GM21528 (cell line): ENCODE data around the gene NISCH.

Experiments used
- ATAC-seq: cut with Tn5 transposase; IDR thresholded peaks from one replicate; pipeline ENCODE4 v1.9.1; 2021; ENCODE audit warnings: mild to moderate bottlenecking, moderate library complexity; ENCODE audit not compliant: unreplicated experiment, low FRiP score

Gene NISCH

GRCh38 chr3:52446631-52447511 lies 8.5 kb upstream of the NISCH start:
- ATAC-seq, result no peak

DNA sequence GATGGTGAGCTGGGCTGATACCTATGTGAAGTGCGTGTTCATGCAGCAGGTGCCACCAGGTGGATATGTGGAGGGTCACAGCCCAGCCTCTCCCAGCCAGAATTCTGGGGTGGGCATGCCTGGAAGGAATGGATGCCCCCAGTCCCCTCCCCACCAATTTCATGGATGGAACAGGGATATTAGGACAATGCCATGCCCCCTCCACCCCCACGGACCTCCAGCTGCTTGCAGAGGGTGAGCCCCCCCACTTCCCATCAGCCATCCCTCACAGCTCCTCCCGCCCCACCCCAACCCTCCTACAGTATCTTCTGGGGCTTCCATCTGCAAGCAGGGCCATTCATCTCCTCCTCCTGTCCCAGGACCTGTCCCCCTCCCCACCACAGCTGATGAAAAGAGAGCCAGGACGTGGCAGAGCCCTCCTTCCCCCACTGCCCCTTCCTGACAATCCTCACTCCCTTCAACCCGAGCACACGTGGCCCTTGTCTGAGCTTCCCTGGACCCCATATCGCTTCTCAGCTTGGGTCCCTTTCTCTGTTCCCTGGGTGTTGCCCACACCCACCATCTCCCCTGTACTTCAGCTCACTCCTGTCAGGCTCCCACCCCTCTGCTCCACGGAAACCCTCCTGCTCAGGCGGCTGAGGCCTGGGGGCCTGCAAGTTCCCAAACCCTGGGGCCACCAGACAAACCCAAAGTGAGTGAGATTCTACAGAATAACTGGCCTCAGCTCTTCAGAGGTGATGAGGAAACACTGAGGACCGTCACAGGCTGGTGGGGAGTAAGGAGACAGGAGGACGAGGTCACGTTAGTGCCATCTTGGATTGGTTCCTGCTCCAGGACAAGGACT lies 7.7 kb upstream of the NISCH start:
- no peak for ATAC-seq

GRCh38 chr3:52450489-52451236 lies 4.7 kb upstream of the NISCH start:
- no peak for ATAC-seq

- ATAC-seq, result no peak
Measured at GRCh38 chr3:52451237-52452083, 3.9 kb upstream of the NISCH start.

DNA sequence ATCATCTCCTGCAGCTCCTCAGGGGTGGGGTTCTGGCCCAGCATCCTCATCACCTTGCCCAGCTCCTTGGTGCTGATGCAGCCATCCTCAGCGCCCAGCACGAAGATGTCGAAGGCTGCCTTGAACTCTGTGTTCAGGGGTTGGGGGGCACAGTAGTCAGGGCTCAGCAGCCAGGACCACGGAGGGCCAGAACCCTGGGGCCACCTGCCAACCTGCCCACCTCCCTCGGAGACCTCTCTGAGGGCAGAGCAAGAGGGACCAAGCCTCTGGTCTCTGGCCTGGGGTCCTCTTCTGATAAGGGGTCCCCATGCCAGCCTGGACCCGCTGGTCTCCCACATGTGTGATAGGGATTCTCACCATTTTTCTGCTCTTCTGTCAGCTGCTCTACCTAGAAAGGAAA lies 3.3 kb upstream of the NISCH start:
- ATAC-seq, result no peak

- ATAC-seq, result no peak
Measured at GRCh38 chr3:52452570-52453221, 2.7 kb upstream of the NISCH start.

GRCh38 chr3:52453496-52454249 lies 1.7 kb upstream of the NISCH start, which contains the start of gene TNNC1:
TNNC1 (minus strand) TSS chr3:52454041; CDS start chr3:52454015, 26 bp downstream.
- no peak for ATAC-seq

- ATAC-seq, result no peak
Measured at GRCh38 chr3:52454250-52454937, 1.0 kb upstream of the NISCH start.

- ATAC-seq, result no peak
Measured at GRCh38 chr3:52454938-52455282, 494 bp upstream of the NISCH start.

DNA sequence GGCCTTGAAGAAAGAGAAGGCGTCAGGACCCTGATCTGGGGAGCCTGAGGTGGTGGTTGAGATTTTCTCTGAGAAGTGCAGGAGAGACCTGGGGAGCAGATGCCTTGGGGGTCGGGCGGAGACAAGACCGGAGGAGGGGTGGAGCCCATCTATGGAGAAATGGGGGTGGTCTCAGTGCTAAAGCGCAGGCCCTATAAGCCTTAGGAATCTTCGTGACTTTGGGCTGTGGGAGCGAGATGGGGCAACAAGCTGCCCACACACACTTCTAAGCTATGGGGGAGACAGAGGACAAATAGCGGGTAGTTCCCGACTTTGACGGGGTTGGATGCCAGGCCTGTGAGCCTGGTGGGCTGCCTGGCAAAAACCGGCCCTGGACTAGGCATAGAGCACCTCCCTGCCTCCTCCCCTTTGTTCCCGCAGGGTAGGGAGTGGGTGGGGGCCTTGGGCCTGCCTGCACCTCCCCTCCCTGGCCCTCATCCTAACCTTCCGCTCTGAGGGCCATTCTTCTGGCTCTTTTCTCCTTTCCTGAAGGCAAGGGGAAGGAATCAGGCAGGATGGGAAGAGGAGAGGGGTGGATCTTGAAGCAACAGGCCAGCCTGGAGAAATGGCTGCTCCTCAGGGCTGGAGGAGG lies 880 bp downstream of the NISCH start:
- ATAC-seq, result no peak

DNA sequence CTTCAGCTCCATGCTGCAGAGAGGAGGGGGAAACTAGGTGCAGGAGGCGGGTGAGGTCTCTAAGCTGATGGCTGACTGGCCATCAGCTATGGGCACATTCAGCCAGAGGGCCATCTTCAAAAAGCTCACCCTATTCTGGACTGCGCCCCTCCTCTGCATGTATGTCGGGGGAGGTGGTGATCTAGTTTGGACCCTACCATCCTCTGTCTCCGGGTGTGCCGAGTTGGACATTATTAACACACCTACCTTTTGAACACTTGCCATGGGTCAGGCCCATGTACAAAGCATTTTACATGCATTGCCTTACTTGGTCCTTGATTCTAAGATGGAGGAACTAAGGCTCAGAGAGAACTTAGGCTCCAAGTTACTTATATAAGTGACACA lies 1.4 kb downstream of the NISCH start:
- no peak for ATAC-seq

DNA sequence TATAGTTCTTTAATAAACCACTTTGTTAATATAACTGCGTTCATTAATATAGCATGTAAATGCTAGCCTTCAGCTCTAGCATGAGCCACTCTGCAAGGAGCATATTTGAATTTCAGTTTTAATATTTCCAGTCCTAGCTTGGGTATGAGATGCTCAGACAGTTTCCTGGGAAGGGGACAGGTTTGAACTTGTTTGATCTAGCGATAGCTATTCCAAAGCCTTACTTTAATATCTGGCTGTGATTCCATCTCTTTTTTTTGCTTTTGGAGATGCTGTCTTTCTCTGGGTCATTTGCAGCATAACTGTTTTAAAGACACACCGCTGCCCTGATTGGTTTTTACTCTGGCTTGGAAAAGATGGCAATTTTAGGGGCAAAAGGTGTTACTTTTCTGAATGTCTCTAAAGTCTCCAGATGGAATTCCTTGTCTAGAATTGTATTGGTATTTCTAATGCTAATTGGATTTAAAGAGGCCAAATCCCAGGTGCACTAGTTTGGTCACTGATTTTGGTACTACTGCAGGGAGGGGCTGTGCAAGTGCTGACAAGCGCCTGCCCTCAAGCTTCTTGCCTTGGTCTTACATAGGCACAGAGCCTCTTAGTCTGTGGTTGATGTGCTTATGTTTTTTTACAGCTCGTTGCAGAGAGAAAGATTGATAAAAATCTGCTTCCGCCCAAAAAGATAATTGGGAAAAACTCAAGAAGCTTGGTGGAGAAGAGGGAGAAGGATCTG lies 2.8 kb downstream of the NISCH start:
- ATAC-seq, result no peak

GRCh38 chr3:52458770-52459545 lies 3.6 kb downstream of the NISCH start:
- ATAC-seq, result no peak

GRCh38 chr3:52461874-52462273 lies 6.5 kb downstream of the NISCH start:
- ATAC-seq, result no peak

GRCh38 chr3:52463416-52463815 lies 8.0 kb downstream of the NISCH start:
- ATAC-seq, result no peak

GRCh38 chr3:52468336-52468735 lies 12.9 kb downstream of the NISCH start:
- no peak for ATAC-seq
